ENCODE measurements around the gene SGTB.

SGTB gene

GRCh38 chr5:65654713-65655112, 67.2 kb downstream of the SGTB start:
- TF ChIP-seq CTCF (IDR thresholded peaks at IDR 0.05; ENCODE audit: extremely low read depth, insufficient read depth, missing control alignments): no peak
- no peak for DNase-seq (ENCODE audit: low spot score)
- in situ Hi-C loops (cut with MboI; ENCODE audit: low pct_unique_long_range_greater_than_20kb, low sequenced_read_pairs, unreplicated experiment): no loop called here

- in situ Hi-C loops (cut with MboI; ENCODE audit: low pct_unique_long_range_greater_than_20kb, low sequenced_read_pairs, unreplicated experiment): no loop called here
- TF ChIP-seq CTCF (IDR thresholded peaks at IDR 0.05; ENCODE audit: extremely low read depth, insufficient read depth, missing control alignments): no peak
- no peak for DNase-seq (ENCODE audit: low spot score)
Measured at GRCh38 chr5:65651144-65651543, 70.8 kb downstream of the SGTB start.

- no peak for TF ChIP-seq CTCF (IDR thresholded peaks at IDR 0.05; ENCODE audit: extremely low read depth, insufficient read depth, missing control alignments)
- no peak for DNase-seq (ENCODE audit: low spot score)
- in situ Hi-C loops (cut with MboI; ENCODE audit: low pct_unique_long_range_greater_than_20kb, low sequenced_read_pairs, unreplicated experiment): no loop called here
Measured at GRCh38 chr5:65647941-65648340, 74.0 kb downstream of the SGTB start.

GRCh38 chr5:65646938-65647337, 75.0 kb downstream of the SGTB start:
- DNase-seq (ENCODE audit: low spot score): no peak
- no peak for TF ChIP-seq CTCF (IDR thresholded peaks at IDR 0.05; ENCODE audit: extremely low read depth, insufficient read depth, missing control alignments)
- in situ Hi-C loops (cut with MboI; ENCODE audit: low pct_unique_long_range_greater_than_20kb, low sequenced_read_pairs, unreplicated experiment): no loop called here

- no peak for TF ChIP-seq CTCF (IDR thresholded peaks at IDR 0.05; ENCODE audit: extremely low read depth, insufficient read depth, missing control alignments)
- in situ Hi-C loops (cut with MboI; ENCODE audit: low pct_unique_long_range_greater_than_20kb, low sequenced_read_pairs, unreplicated experiment): no loop called here
- no peak for DNase-seq (ENCODE audit: low spot score)
Measured at GRCh38 chr5:65640240-65640639, 81.7 kb downstream of the SGTB start.

- in situ Hi-C loops (cut with MboI; ENCODE audit: low pct_unique_long_range_greater_than_20kb, low sequenced_read_pairs, unreplicated experiment): no loop called here
Measured at GRCh38 chr5:65630981-65631380, 90.9 kb downstream of the SGTB start.

More at GRCh38 chr5:65630981-65631380, 90.9 kb downstream of the SGTB start:
- DNase-seq (ENCODE audit: low spot score): no peak
- TF ChIP-seq CTCF (IDR thresholded peaks at IDR 0.05; ENCODE audit: extremely low read depth, insufficient read depth, missing control alignments): no peak
